Measurements from ENCODE around the gene VEPH1. TPM values are rescaled to one million over a fixed set of nuclear protein-coding genes. Genes with fewer than 3 reads are reported as not detected.

VEPH1 gene
- total RNA-seq, 1 experiment from 2014 or later: 0.32 TPM

GRCh38 chr3:157541506-157542236, 38.5 kb upstream of the VEPH1 start:
- H3K27ac ChIP-seq (ENCODE audit: low read depth, low read length, poor library complexity, severe bottlenecking): no peak overlapping the region
- no peaks in the 10 kb centered on the region for H3K4me1 ChIP-seq (ENCODE audit: insufficient read depth, low read length, poor library complexity, severe bottlenecking)
- ChIA-PET POLR2A (ENCODE audit: low non-redundant PET) (no interaction called here), CTCF (no interaction called here)
- H3K4me3 ChIP-seq (ENCODE audit: low read depth, low read length, poor library complexity, severe bottlenecking): no peak overlapping the region
- no peak for DNase-seq (ENCODE audit: low spot score)
- no TSS peak for BruUV-seq (replicated peaks)
- intact Hi-C loops (cut with micrococcal nuclease; ENCODE audit: unreplicated experiment): no loop called here
- H3K9me3 ChIP-seq (ENCODE audit: low read depth, low read length, poor library complexity, severe bottlenecking): no peaks in the 10 kb centered on the region
- no peaks in the 10 kb centered on the region for H3K36me3 ChIP-seq (ENCODE audit: insufficient read depth, low read length, poor library complexity, severe bottlenecking)
- H3K27me3 ChIP-seq (replicated peaks; ENCODE audit: insufficient read depth, low read depth, low read length, poor library complexity): peaks cover 4% of the 10 kb centered on the region
- TF ChIP-seq CTCF (conservative IDR thresholded peaks at IDR 0.05; ENCODE audit: low read depth, low read length) (no peak), EZH2 (IDR thresholded peaks at IDR 0.05; ENCODE audit: borderline replicate concordance, low read depth, low read length, poor library complexity, severe bottlenecking) (no peak)

GRCh38 chr3:157540656-157541055, 37.4 kb upstream of the VEPH1 start:
- H3K27ac ChIP-seq (ENCODE audit: low read depth, low read length, poor library complexity, severe bottlenecking): no peak overlapping the region
- DNase-seq (ENCODE audit: low spot score): no peak
- CTCF ChIA-PET: interaction anchor here (0.5 kb wide), 1 partner anchor 1067 kb away, joined by 3 read pairs; no protein-coding TSS in a partner anchor

GRCh38 chr3:157535667-157536066, 32.5 kb upstream of the VEPH1 start:
- DNase-seq (ENCODE audit: low spot score): no peak
- ChIA-PET CTCF (no interaction called here), POLR2A (ENCODE audit: low non-redundant PET) (no interaction called here)
- Histone ChIP-seq H3K27me3 (replicated peaks; ENCODE audit: insufficient read depth, low read depth, low read length, poor library complexity) (peaks cover 4% of the 10 kb centered on the region), H3K27ac (ENCODE audit: low read depth, low read length, poor library complexity, severe bottlenecking) (no peak overlapping the region), H3K4me1 (ENCODE audit: insufficient read depth, low read length, poor library complexity, severe bottlenecking) (no peaks in the 10 kb centered on the region), H3K9me3 (ENCODE audit: low read depth, low read length, poor library complexity, severe bottlenecking) (no peaks in the 10 kb centered on the region), H3K36me3 (ENCODE audit: insufficient read depth, low read length, poor library complexity, severe bottlenecking) (no peaks in the 10 kb centered on the region), H3K4me3 (ENCODE audit: low read depth, low read length, poor library complexity, severe bottlenecking) (no peak overlapping the region)
- intact Hi-C loops (cut with micrococcal nuclease; ENCODE audit: unreplicated experiment): loop anchor here (10.0 kb wide), 1 partner anchor 1259 kb away; no protein-coding TSS in a partner anchor
- TF ChIP-seq CTCF (conservative IDR thresholded peaks at IDR 0.05; ENCODE audit: low read depth, low read length): no peak
- TF ChIP-seq EZH2 (IDR thresholded peaks at IDR 0.05; ENCODE audit: borderline replicate concordance, low read depth, low read length, poor library complexity, severe bottlenecking): no peak
- BruUV-seq (replicated peaks): no TSS peak

More at GRCh38 chr3:157540656-157541055, 37.4 kb upstream of the VEPH1 start:
- Histone ChIP-seq H3K4me3 (ENCODE audit: low read depth, low read length, poor library complexity, severe bottlenecking) (no peak overlapping the region), H3K36me3 (ENCODE audit: insufficient read depth, low read length, poor library complexity, severe bottlenecking) (no peaks in the 10 kb centered on the region), H3K9me3 (ENCODE audit: low read depth, low read length, poor library complexity, severe bottlenecking) (no peaks in the 10 kb centered on the region), H3K4me1 (ENCODE audit: insufficient read depth, low read length, poor library complexity, severe bottlenecking) (no peaks in the 10 kb centered on the region), H3K27me3 (replicated peaks; ENCODE audit: insufficient read depth, low read depth, low read length, poor library complexity) (peaks cover 4% of the 10 kb centered on the region)
- no TSS peak for BruUV-seq (replicated peaks)
- intact Hi-C loops (cut with micrococcal nuclease; ENCODE audit: unreplicated experiment): no loop called here
- no peak for TF ChIP-seq EZH2 (IDR thresholded peaks at IDR 0.05; ENCODE audit: borderline replicate concordance, low read depth, low read length, poor library complexity, severe bottlenecking)
- no peak for TF ChIP-seq CTCF (conservative IDR thresholded peaks at IDR 0.05; ENCODE audit: low read depth, low read length)
- POLR2A ChIA-PET (ENCODE audit: low non-redundant PET): no interaction called here

All from A673 (cell line).